B cell (primary cell): ENCODE data around the gene TGFBR3L.

Experiments used
- CTCF ChIP-seq: fragments of 200-600 bp; IDR thresholded peaks from one replicate; pipeline ENCODE4 v1.8.0; 2022; ENCODE audit warnings: antibody characterized with exemption, mild to moderate bottlenecking
- EZH2 ChIP-seq: IDR thresholded peaks from 2 replicates; pipeline ENCODE4 v1.6.1; 2012; ENCODE audit warnings: borderline replicate concordance, low read depth, mild to moderate bottlenecking, moderate library complexity, low read length; ENCODE audit not compliant: insufficient read depth, poor library complexity, severe bottlenecking

GRCh38 chr19:7943444-7944176 lies 29.0 kb downstream of the TGFBR3L start, which contains the start of gene TIMM44:
- TF ChIP-seq CTCF (no peak), EZH2 (no peak)
